Thoracic aorta (tissue), 2 donors: Measurements from ENCODE around the gene MPPED1. TPM values are rescaled to one million over a fixed set of nuclear protein-coding genes. Genes with fewer than 3 reads are reported as not detected.

ENCODE experiments used
- ATAC-seq: fragments of 150-250 bp; one replicate; pipeline ENCODE4 v1.8.0; 2017; ENCODE audit warnings: low read depth; ENCODE audit not compliant: insufficient number of reproducible peaks, low FRiP score
- DNase-seq: peaks from one replicate; pipeline ENCODE4 v3.0.0-alpha.2; 2020; ENCODE audit warnings: low spot score
- H3K27ac ChIP-seq, 2 donors: fragments of 200-600 bp; sonication (generic); 1 replicate in 1 of 2; 2 replicates in 1 of 2; pipeline ENCODE4 v1.5.1; 2016; ENCODE audit warnings: mild to moderate bottlenecking in 2 of 2, moderate library complexity in 2 of 2
- H3K27me3 ChIP-seq: fragments of 200-600 bp; sonication (generic); replicated peaks from 2 replicates; pipeline ENCODE4 v1.6.0; 2016; ENCODE audit warnings: mild to moderate bottlenecking; ENCODE audit not compliant: insufficient read depth
- H3K36me3 ChIP-seq: fragments of 200-600 bp; sonication (generic); one replicate; pipeline ENCODE4 v1.5.1; 2016
- H3K4me1 ChIP-seq, 2 donors: fragments of 200-600 bp; sonication (generic); 1 replicate in 1 of 2; 2 replicates in 1 of 2; pipeline versions ENCODE4 v1.5.1 to v1.6.0; 2016; ENCODE audit warnings: low read depth in 2 of 2, mild to moderate bottlenecking in 1 of 2; ENCODE audit not compliant: control insufficient read depth in 1 of 2
- H3K4me3 ChIP-seq: fragments of 200-600 bp; sonication (generic); 2 replicates; pipeline ENCODE4 v1.5.1; 2016; ENCODE audit warnings: mild to moderate bottlenecking
- H3K9me3 ChIP-seq: fragments of 200-600 bp; sonication (generic); 2 replicates; pipeline ENCODE4 v1.5.1; 2016
- total RNA-seq, 2 donors: library from RNA; depleted of rRNA; stranded (reverse); fragments of >200 nt; gene quantifications; one replicate each; pipeline versions ENCODE4 v1.1.0 to v1.2.3, GENCODE V29; 2016
- TF ChIP-seq, protein P1 (sequence below): fragments of 200-600 bp; sonication (generic); IDR thresholded peaks from one replicate; pipeline ENCODE4 v1.5.1; 2019; ENCODE audit warnings: antibody characterized with exemption

Gene MPPED1
- total RNA-seq, 2 donors from 2014 or later = not detected

- Histone ChIP-seq H3K9me3 (no peaks in the 10 kb centered on the region), H3K36me3 (no peaks in the 10 kb centered on the region), H3K27ac (no peak overlapping the region), H3K4me1 (no peaks in the 10 kb centered on the region), H3K27me3 (no peaks in the 10 kb centered on the region), H3K4me3 (no peak overlapping the region)
- ATAC-seq (no peak), DNase-seq (no peak)
- TF ChIP-seq, protein P1, sequence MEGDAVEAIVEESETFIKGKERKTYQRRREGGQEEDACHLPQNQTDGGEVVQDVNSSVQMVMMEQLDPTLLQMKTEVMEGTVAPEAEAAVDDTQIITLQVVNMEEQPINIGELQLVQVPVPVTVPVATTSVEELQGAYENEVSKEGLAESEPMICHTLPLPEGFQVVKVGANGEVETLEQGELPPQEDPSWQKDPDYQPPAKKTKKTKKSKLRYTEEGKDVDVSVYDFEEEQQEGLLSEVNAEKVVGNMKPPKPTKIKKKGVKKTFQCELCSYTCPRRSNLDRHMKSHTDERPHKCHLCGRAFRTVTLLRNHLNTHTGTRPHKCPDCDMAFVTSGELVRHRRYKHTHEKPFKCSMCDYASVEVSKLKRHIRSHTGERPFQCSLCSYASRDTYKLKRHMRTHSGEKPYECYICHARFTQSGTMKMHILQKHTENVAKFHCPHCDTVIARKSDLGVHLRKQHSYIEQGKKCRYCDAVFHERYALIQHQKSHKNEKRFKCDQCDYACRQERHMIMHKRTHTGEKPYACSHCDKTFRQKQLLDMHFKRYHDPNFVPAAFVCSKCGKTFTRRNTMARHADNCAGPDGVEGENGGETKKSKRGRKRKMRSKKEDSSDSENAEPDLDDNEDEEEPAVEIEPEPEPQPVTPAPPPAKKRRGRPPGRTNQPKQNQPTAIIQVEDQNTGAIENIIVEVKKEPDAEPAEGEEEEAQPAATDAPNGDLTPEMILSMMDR = no peak
Measured at GRCh38 chr22:43411040-43411868, 560 bp upstream of the MPPED1 start.

- DNase-seq = no peak
- H3K27ac ChIP-seq = no peak overlapping the region
- ATAC-seq = no peak
- TF ChIP-seq, protein P1 = no peak
- no peaks in the 10 kb centered on the region for H3K4me1 ChIP-seq
- no peaks in the 10 kb centered on the region for H3K27me3 ChIP-seq
- H3K36me3 ChIP-seq = no peaks in the 10 kb centered on the region
- no peak overlapping the region for H3K4me3 ChIP-seq
- H3K9me3 ChIP-seq = no peaks in the 10 kb centered on the region
Measured at GRCh38 chr22:43412808-43413795, 1.3 kb downstream of the MPPED1 start.

- TF ChIP-seq, protein P1 = no peak
- ATAC-seq (no peak), DNase-seq (no peak)
- Histone ChIP-seq H3K27me3 (no peaks in the 10 kb centered on the region), H3K9me3 (no peaks in the 10 kb centered on the region), H3K27ac (no peak overlapping the region), H3K4me1 (no peaks in the 10 kb centered on the region), H3K4me3 (no peak overlapping the region), H3K36me3 (no peaks in the 10 kb centered on the region)
Measured at GRCh38 chr22:43413826-43414225, 2.0 kb downstream of the MPPED1 start.

DNA sequence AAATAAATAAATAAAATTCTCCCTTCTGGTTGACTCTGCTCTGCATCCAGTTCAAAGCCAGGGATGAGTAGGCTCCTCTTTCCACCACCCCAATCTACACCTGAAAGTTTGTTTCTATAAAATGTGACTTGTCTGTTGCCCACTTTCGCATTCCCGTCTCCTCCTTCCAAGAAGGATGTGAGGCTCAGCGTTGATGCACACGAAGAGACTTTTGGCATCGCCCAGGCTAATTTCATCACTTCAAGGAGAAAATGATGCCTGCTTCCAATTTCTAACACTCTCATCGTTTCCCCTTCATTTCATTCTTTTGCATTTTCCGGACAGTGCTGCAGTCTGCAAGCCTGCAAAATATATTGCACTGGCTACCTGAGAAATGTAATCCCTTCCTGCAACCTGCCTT lies 3.9 kb downstream of the MPPED1 start:
- no peaks in the 10 kb centered on the region for H3K27me3 ChIP-seq
- no peaks in the 10 kb centered on the region for H3K4me1 ChIP-seq
- TF ChIP-seq, protein P1 = no peak
- H3K4me3 ChIP-seq = no peak overlapping the region
- no peaks in the 10 kb centered on the region for H3K9me3 ChIP-seq
- DNase-seq (no peak), ATAC-seq (no peak)
- no peaks in the 10 kb centered on the region for H3K36me3 ChIP-seq
- H3K27ac ChIP-seq = no peak overlapping the region

DNA sequence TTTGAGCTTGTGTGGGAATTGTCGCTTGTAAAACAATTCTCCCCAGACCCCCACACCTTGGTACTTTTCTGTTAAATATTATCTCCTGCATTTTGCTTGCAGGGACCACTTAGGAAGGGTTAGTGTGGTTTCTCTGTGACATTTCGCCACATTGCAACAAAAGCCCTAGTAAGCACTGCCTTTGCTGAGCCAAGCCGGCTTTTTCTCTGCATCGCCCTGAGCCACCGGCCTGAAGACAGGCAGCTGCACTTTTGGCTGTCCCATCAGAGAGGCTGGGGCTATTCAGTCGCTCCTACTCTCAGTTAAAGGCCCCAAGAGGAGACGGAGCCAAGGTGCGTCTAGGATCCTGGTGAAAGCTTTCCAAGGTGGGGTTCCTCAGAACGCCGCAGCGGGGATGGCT lies 5.7 kb downstream of the MPPED1 start:
- no peaks in the 10 kb centered on the region for H3K27me3 ChIP-seq
- no peaks in the 10 kb centered on the region for H3K4me1 ChIP-seq
- no peaks in the 10 kb centered on the region for H3K36me3 ChIP-seq
- no peak overlapping the region for H3K4me3 ChIP-seq
- H3K9me3 ChIP-seq = no peaks in the 10 kb centered on the region
- TF ChIP-seq, protein P1 = no peak
- no peak for ATAC-seq
- no peak for DNase-seq
- H3K27ac ChIP-seq = no peak overlapping the region
